HCT116 (cell line): Measurements from ENCODE around the gene FPR3. TPM values are rescaled to one million over a fixed set of nuclear protein-coding genes. Genes with fewer than 3 reads are reported as not detected.
"Not testable (repeated sequence)": the region's sequence is repeated elsewhere in the genome, so short reads cannot be mapped to it uniquely, and the experiment has no call there.

Experiments used
- ATAC-seq: fragments of 200-7000 bp; cut with Tn5 transposase; 2 replicates; pipeline ENCODE4 v1.9.1; 2020; ENCODE audit warnings: mild to moderate bottlenecking, moderate library complexity
- BruUV-seq: library from RNA; stranded (reverse); fragments of 400-500 nt; replicated peaks from 2 replicates; lab custom pipeline; 2021; lab: Mats Ljungman, UMichigan
- CTCF ChIA-PET: fragments of 300-600 bp; sonication (Branson Sonifier 250); formaldehyde crosslinking; loops from one replicate; lab custom pipeline; 2021; ENCODE audit warnings: antibody characterized with exemption; lab: Charles Lee
- POLR2A ChIA-PET: fragments of 300-600, 350-600 bp; sonication (Branson Sonifier 250); formaldehyde crosslinking; loops from one replicate; lab custom pipeline; 2021; ENCODE audit warnings: antibody characterized with exemption; lab: Charles Lee
- RAD21 ChIA-PET, 2 experiments: fragments of 300-600 bp; sonication (Branson Sonifier 250); formaldehyde crosslinking; loops; one replicate each; lab custom pipeline; 2023; ENCODE audit warnings: low total read pairs in 2 of 2; ENCODE audit not compliant: uncharacterized antibody in 2 of 2, unreplicated experiment in 2 of 2, low non-redundant PET in 1 of 2; lab: Charles Lee
- DNase-seq: peaks from one replicate; pipeline ENCODE4 v3.0.0-alpha.2; 2010; ENCODE audit warnings: low read depth, low spot score
- H2AFZ ChIP-seq: fragments of 200-600 bp; shearing (Covaris generic), sonication (generic); 2 replicates; pipeline ENCODE4 v1.6.1; 2017; ENCODE audit warnings: low read depth, mixed run types, mixed read lengths, antibody characterized with exemption, low read length; ENCODE audit not compliant: poor library complexity, severe bottlenecking
- H3K27ac ChIP-seq: 2 replicates; pipeline ENCODE4 v1.5.1; 2012; ENCODE audit warnings: low read depth, low read length
- H3K27me3 ChIP-seq: fragments of 200-600 bp; sonication (generic); 2 replicates; pipeline ENCODE4 v1.6.1; 2016; ENCODE audit warnings: mixed run types, low read length, mixed read lengths; ENCODE audit not compliant: insufficient read depth
- H3K36me3 ChIP-seq, 2 experiments: fragments of 200-500 bp in 1 of 2; fragments of 200-600 bp in 1 of 2; sonication (Bioruptor generic) in 1 of 2; sonication (generic) in 1 of 2; 2 replicates each; pipeline versions ENCODE4 v1.5.1 to v1.6.1; 2014 to 2016; ENCODE audit warnings: low read length in 2 of 2, inconsistent platforms in 1 of 2, mixed read lengths in 1 of 2, mixed run types in 1 of 2; ENCODE audit not compliant: insufficient read depth in 2 of 2, control insufficient read depth in 1 of 2
- H3K4me1 ChIP-seq, 2 experiments: fragments of 200-600 bp in 1 of 2; sonication (generic) in 1 of 2; 2 replicates each; pipeline versions ENCODE4 v1.5.1 to v1.6.1; 2012 to 2017; ENCODE audit warnings: low read length in 2 of 2, inconsistent platforms in 1 of 2, mild to moderate bottlenecking in 1 of 2, mixed read lengths in 1 of 2, mixed run types in 1 of 2, moderate library complexity in 1 of 2; ENCODE audit not compliant: insufficient read depth in 2 of 2, control insufficient read depth in 1 of 2
- H3K4me2 ChIP-seq: fragments of 200-600 bp; sonication (generic); 2 replicates; pipeline ENCODE4 v1.6.1; 2017; ENCODE audit warnings: mixed run types, low read length, mixed read lengths
- H3K4me3 ChIP-seq, 2 experiments: fragments of 200-600 bp in 1 of 2; sonication (generic) in 1 of 2; replicated peaks in 1 of 2; 2 replicates each; pipeline ENCODE4 v1.5.1; 2011 to 2016; ENCODE audit warnings: low read length in 2 of 2, control low read depth in 1 of 2, low read depth in 1 of 2, mild to moderate bottlenecking in 1 of 2, mixed read lengths in 1 of 2, mixed run types in 1 of 2
- H3K79me2 ChIP-seq: fragments of 200-600 bp; sonication (generic); 2 replicates; pipeline ENCODE4 v1.6.1; 2017; ENCODE audit warnings: mild to moderate bottlenecking, mixed run types, low read length, moderate library complexity, mixed read lengths; ENCODE audit not compliant: insufficient read depth
- H3K9ac ChIP-seq: fragments of 200-600 bp; sonication (generic); 2 replicates; pipeline ENCODE4 v1.6.1; 2016; ENCODE audit warnings: low read length, mixed read lengths
- H3K9me2 ChIP-seq: fragments of 200-600 bp; sonication (generic), shearing (Covaris generic); 2 replicates; pipeline ENCODE4 v1.6.1; 2017; ENCODE audit warnings: mixed run types, mild to moderate bottlenecking, moderate library complexity; ENCODE audit not compliant: insufficient read depth
- H3K9me3 ChIP-seq, 2 experiments: fragments of 200-500 bp in 1 of 2; fragments of 200-600 bp in 1 of 2; sonication (Bioruptor generic) in 1 of 2; sonication (generic) in 1 of 2; 2 replicates each; pipeline ENCODE4 v1.6.1; 2014 to 2017; ENCODE audit warnings: low read length in 2 of 2, mixed read lengths in 2 of 2, inconsistent platforms in 1 of 2, low read depth in 1 of 2, mild to moderate bottlenecking in 1 of 2, mixed run types in 1 of 2, moderate library complexity in 1 of 2; ENCODE audit not compliant: control insufficient read depth in 1 of 2, insufficient read depth in 1 of 2
- H4K20me1 ChIP-seq: fragments of 200-600 bp; sonication (generic), shearing (Covaris generic); 2 replicates; pipeline ENCODE4 v1.6.1; 2017; ENCODE audit warnings: mixed run types, mild to moderate bottlenecking, moderate library complexity; ENCODE audit not compliant: insufficient read depth
- ATF3 ChIP-seq: IDR thresholded peaks from 2 replicates; pipeline ENCODE4 v1.6.1; 2012
- MAX ChIP-seq: IDR thresholded peaks from 2 replicates; pipeline ENCODE4 v1.6.1; 2012
- RAD21 ChIP-seq: IDR thresholded peaks from 2 replicates; pipeline ENCODE4 v1.6.1; 2012; ENCODE audit warnings: low read depth, mild to moderate bottlenecking
- SIN3A ChIP-seq: IDR thresholded peaks from 2 replicates; pipeline ENCODE4 v1.6.1; 2012; ENCODE audit warnings: low read depth
- ZBTB33 ChIP-seq: IDR thresholded peaks from 2 replicates; pipeline ENCODE4 v1.6.1; 2011; ENCODE audit warnings: mild to moderate bottlenecking, low read length, moderate library complexity; ENCODE audit not compliant: insufficient replicate concordance; ENCODE audit errors: extremely low read depth
- intact Hi-C: fragments of 100-400 bp; cut with micrococcal nuclease; formaldehyde crosslinking; loops from 2 replicates; pipeline ENCODE4 v1.10.0; 2022
- total RNA-seq: library from RNA; stranded (reverse); gene quantifications from one replicate; pipeline ENCODE4 v1.2.1, GENCODE V29; 2021; ENCODE audit not compliant: unreplicated experiment

FPR3 gene
- total RNA-seq, 1 experiment from 2014 or later: not detected

GRCh38 chr19:51803519-51803918, 8.6 kb downstream of the FPR3 start (continued):
- no peak for TF ChIP-seq ATF3
- no peak for TF ChIP-seq MAX
- no peak for TF ChIP-seq ZBTB33
- TF ChIP-seq RAD21: no peak
- TF ChIP-seq SIN3A: no peak

GRCh38 chr19:51803967-51804366, 9.0 kb downstream of the FPR3 start:
- intact Hi-C loops: no loop called here
- BruUV-seq: no TSS peak
- CTCF ChIA-PET: no interaction called here

GRCh38 chr19:51804789-51805188, 9.8 kb downstream of the FPR3 start:
- DNase-seq, H3K9me3 ChIP-seq, H3K4me2 ChIP-seq, POLR2A ChIA-PET, H3K27ac ChIP-seq, H2AFZ ChIP-seq, RAD21 ChIA-PET, H3K9me2 ChIP-seq, H3K4me3 ChIP-seq, H3K9ac ChIP-seq, H3K27me3 ChIP-seq, BruUV-seq, H4K20me1 ChIP-seq, ATAC-seq, H3K36me3 ChIP-seq, H3K79me2 ChIP-seq, H3K4me1 ChIP-seq, intact Hi-C loops, CTCF ChIA-PET: not testable (repeated sequence)

More at GRCh38 chr19:51803967-51804366, 9.0 kb downstream of the FPR3 start:
- no peaks in the 10 kb centered on the region; a peak in 2 of 4 replicates for H3K9me3 ChIP-seq
- no peaks in the 10 kb centered on the region for H3K79me2 ChIP-seq
- DNase-seq: no peak
- H2AFZ ChIP-seq: no peak overlapping the region
- TF ChIP-seq ZBTB33: no peak
- no peak for TF ChIP-seq ATF3
- TF ChIP-seq, all 23 proteins: peak for 0
- no peak overlapping the region for H3K4me2 ChIP-seq
- RAD21 ChIA-PET: no interaction called here
- H3K27ac ChIP-seq: no peak overlapping the region
- no peak overlapping the region for H3K9ac ChIP-seq
- H3K27me3 ChIP-seq: no peaks in the 10 kb centered on the region
- ATAC-seq: no peak
- H4K20me1 ChIP-seq: no peaks in the 10 kb centered on the region
- no peaks in the 10 kb centered on the region for H3K36me3 ChIP-seq
- H3K4me1 ChIP-seq: peaks cover 0 to 7% of the 10 kb centered on the region in 2 experiments; a peak in 1 of 4 replicates
- H3K9me2 ChIP-seq: no peaks in the 10 kb centered on the region
- no peak overlapping the region for H3K4me3 ChIP-seq
- POLR2A ChIA-PET: no interaction called here

GRCh38 chr19:51805396-51805795, 10.4 kb downstream of the FPR3 start:
- intact Hi-C loops, POLR2A ChIA-PET, H3K9me2 ChIP-seq, H4K20me1 ChIP-seq, H3K4me1 ChIP-seq, H2AFZ ChIP-seq, H3K27me3 ChIP-seq, CTCF ChIA-PET, DNase-seq, H3K4me3 ChIP-seq, H3K9me3 ChIP-seq, H3K4me2 ChIP-seq, RAD21 ChIA-PET, H3K27ac ChIP-seq, H3K9ac ChIP-seq, H3K79me2 ChIP-seq, ATAC-seq, H3K36me3 ChIP-seq, BruUV-seq: not testable (repeated sequence)
